RPMI8226 (cell line): ENCODE results near the gene MARCHF11.

Source experiments
- DNase-seq: peaks from one replicate; pipeline ENCODE4 v3.0.0-alpha.2; 2015

MARCHF11 gene

GRCh38 chr5:16050414-16050813 lies 129.2 kb downstream of the MARCHF11 start:
- DNase-seq = no peak

- DNase-seq = no peak
Measured at GRCh38 chr5:16049761-16050160, 129.8 kb downstream of the MARCHF11 start.

- DNase-seq = no peak
Measured at GRCh38 chr5:16048132-16048531, 131.5 kb downstream of the MARCHF11 start.

GRCh38 chr5:16043349-16043965 lies 136.1 kb downstream of the MARCHF11 start:
- no peak for DNase-seq

GRCh38 chr5:16037121-16037845 lies 142.3 kb downstream of the MARCHF11 start:
- no peak for DNase-seq

GRCh38 chr5:16034319-16035001 lies 145.1 kb downstream of the MARCHF11 start:
- no peak for DNase-seq

- DNase-seq = no peak
Measured at GRCh38 chr5:16033187-16033925, 146.2 kb downstream of the MARCHF11 start.

GRCh38 chr5:16028708-16029107 lies 150.9 kb downstream of the MARCHF11 start:
- no peak for DNase-seq

GRCh38 chr5:16025681-16026080 lies 153.9 kb downstream of the MARCHF11 start:
- DNase-seq = no peak

GRCh38 chr5:16018970-16019369 lies 160.6 kb downstream of the MARCHF11 start:
- DNase-seq = no peak

GRCh38 chr5:16017720-16018119 lies 161.9 kb downstream of the MARCHF11 start:
- DNase-seq = no peak
